ENCODE data around the gene GAL3ST2. TPM values are rescaled to one million over a fixed set of nuclear protein-coding genes. Genes with fewer than 3 reads are reported as not detected.
"Not testable (repeated sequence)": the region's sequence is repeated elsewhere in the genome, so short reads cannot be mapped to it uniquely, and the experiment has no call there.

GAL3ST2 gene
- polyA plus RNA-seq, 1 experiment = not detected

- POLR2A ChIA-PET = no interaction called here
- Histone ChIP-seq H3K36me3 (ENCODE audit: control insufficient read depth, insufficient read depth, low read length) (no peaks in the 10 kb centered on the region), H3K27me3 (ENCODE audit: control insufficient read depth, insufficient read depth, low read length) (no peaks in the 10 kb centered on the region), H3K4me3 (ENCODE audit: low read depth, low read length) (no peak overlapping the region)
- no peak for TF ChIP-seq CTCF (IDR thresholded peaks at IDR 0.05; ENCODE audit: insufficient read depth, low read depth, low read length)
- CTCF ChIA-PET = interaction anchor here (4.9 kb wide), 1 partner anchor 28 kb away, joined by 18 read pairs; the partner anchor contains the start of gene ING5
- no peak for DNase-seq (ENCODE audit: low read depth)
Observed at GRCh38 chr2:241730671-241731293, 45.8 kb upstream of the GAL3ST2 start.

GRCh38 chr2:241732513-241733186 is 44.0 kb upstream of the GAL3ST2 start:
- H3K4me3 ChIP-seq (ENCODE audit: low read depth, low read length); DNase-seq (ENCODE audit: low read depth); H3K36me3 ChIP-seq (ENCODE audit: control insufficient read depth, insufficient read depth, low read length); H3K27me3 ChIP-seq (ENCODE audit: control insufficient read depth, insufficient read depth, low read length); POLR2A ChIA-PET: not testable (repeated sequence)
- peak; percentile 38 for TF ChIP-seq CTCF (IDR thresholded peaks at IDR 0.05; ENCODE audit: insufficient read depth, low read depth, low read length)
- CTCF ChIA-PET = interaction anchor here (1.3 to 4.9 kb wide), 4 partner anchors 11 to 146 kb away, joined by 3 to 18 read pairs (median 9); partner anchors contain the start of gene ING5

GRCh38 chr2:241733391-241734207 is 43.0 kb upstream of the GAL3ST2 start:
- H3K27me3 ChIP-seq (ENCODE audit: control insufficient read depth, insufficient read depth, low read length) = no peaks in the 10 kb centered on the region
- H3K36me3 ChIP-seq (ENCODE audit: control insufficient read depth, insufficient read depth, low read length) = peaks cover 3% of the 10 kb centered on the region
- H3K4me3 ChIP-seq (ENCODE audit: low read depth, low read length) = peak overlapping the region; percentile 82
- no peak for DNase-seq (ENCODE audit: low read depth)
- CTCF ChIA-PET = interaction anchor here (1.2 to 2.8 kb wide), 7 partner anchors 7 to 145 kb away, joined by 3 to 15 read pairs (median 9); partner anchors contain the start of gene ING5
- POLR2A ChIA-PET = no interaction called here
- TF ChIP-seq CTCF (IDR thresholded peaks at IDR 0.05; ENCODE audit: insufficient read depth, low read depth, low read length) = no peak

GRCh38 chr2:241734208-241734466 is 42.5 kb upstream of the GAL3ST2 start:
- Histone ChIP-seq H3K27me3 (ENCODE audit: control insufficient read depth, insufficient read depth, low read length) (no peaks in the 10 kb centered on the region), H3K4me3 (ENCODE audit: low read depth, low read length) (peak overlapping the region; percentile 82), H3K36me3 (ENCODE audit: control insufficient read depth, insufficient read depth, low read length) (peaks cover 3% of the 10 kb centered on the region)
- peak; percentile 39; the same call in 1 of the 2 replicates for TF ChIP-seq CTCF (IDR thresholded peaks at IDR 0.05; ENCODE audit: insufficient read depth, low read depth, low read length)
- ChIA-PET POLR2A (no interaction called here), CTCF (interaction anchor here (1.2 to 2.8 kb wide), 7 partner anchors 8 to 144 kb away, joined by 3 to 15 read pairs (median 9); partner anchors contain the start of gene ING5)
- no peak for DNase-seq (ENCODE audit: low read depth)

Measured in BJ (cell line).